Fibroblast of lung (primary cell): ENCODE data around the gene NHSL2.

Experiments
- EZH2 ChIP-seq: IDR thresholded peaks from 2 replicates; pipeline ENCODE4 v1.5.1; 2012; ENCODE audit warnings: low read length, control low read depth, mild to moderate bottlenecking; ENCODE audit errors: missing control alignments
- TF ChIP-seq, protein P1 (sequence below), 2 donors: IDR thresholded peaks in 1 of 2; conservative IDR thresholded peaks in 1 of 2; 1 replicate in 1 of 2; 2 replicates in 1 of 2; pipeline ENCODE4 v1.5.1; 2011 to 2012; ENCODE audit warnings: low read length in 2 of 2, control low read depth in 1 of 2, inconsistent platforms in 1 of 2, low read depth in 1 of 2, mild to moderate bottlenecking in 1 of 2

DNA sequence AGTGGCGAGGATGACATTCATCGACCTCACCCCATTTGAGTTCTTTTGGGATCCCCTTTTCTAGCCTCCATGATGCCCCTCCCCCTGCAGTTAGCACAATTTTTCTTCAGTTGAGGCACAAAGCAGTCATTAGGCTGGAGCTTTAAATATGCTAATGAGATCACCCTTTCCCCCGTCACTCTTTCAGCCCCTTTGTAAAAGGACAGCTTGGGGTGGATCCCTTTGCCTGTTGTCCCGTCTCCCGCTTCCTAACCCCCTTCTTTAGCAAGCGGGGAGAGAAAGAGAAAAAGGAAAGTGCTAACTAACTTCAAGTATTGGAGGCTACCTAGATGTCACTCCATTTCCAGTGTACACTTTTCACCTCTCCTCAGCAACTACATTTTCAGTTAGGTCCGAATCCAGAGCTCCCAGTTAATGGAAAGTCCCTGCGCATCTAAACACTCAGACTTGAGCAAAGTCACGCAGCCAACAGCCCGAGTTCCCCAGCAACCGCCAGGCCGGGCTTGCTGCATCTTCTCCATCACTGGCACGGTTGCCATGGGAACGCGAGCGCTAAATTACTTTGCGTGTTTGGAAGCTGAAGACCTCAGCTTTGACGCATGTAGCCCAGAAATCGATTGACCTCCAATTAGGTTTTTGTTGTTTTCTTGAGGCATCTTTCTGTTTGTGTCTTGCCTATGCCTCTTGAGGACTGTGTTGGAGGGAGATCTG, 144.3 kb downstream of the NHSL2 start:
- TF ChIP-seq, protein P1, sequence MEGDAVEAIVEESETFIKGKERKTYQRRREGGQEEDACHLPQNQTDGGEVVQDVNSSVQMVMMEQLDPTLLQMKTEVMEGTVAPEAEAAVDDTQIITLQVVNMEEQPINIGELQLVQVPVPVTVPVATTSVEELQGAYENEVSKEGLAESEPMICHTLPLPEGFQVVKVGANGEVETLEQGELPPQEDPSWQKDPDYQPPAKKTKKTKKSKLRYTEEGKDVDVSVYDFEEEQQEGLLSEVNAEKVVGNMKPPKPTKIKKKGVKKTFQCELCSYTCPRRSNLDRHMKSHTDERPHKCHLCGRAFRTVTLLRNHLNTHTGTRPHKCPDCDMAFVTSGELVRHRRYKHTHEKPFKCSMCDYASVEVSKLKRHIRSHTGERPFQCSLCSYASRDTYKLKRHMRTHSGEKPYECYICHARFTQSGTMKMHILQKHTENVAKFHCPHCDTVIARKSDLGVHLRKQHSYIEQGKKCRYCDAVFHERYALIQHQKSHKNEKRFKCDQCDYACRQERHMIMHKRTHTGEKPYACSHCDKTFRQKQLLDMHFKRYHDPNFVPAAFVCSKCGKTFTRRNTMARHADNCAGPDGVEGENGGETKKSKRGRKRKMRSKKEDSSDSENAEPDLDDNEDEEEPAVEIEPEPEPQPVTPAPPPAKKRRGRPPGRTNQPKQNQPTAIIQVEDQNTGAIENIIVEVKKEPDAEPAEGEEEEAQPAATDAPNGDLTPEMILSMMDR (conservative IDR thresholded peaks at IDR 0.05 in 1 of 2, IDR thresholded peaks at IDR 0.05 in 1 of 2; ENCODE audit: low read depth in 1 of 2, low read length in 2 of 2): no peak
- no peak for TF ChIP-seq EZH2
